Thoracic aorta (tissue), 2 donors: ENCODE results near the gene NCKAP1. TPM values are rescaled to one million over a fixed set of nuclear protein-coding genes. Genes with fewer than 3 reads are reported as not detected.
A peak's percentile ranks its signal among the peaks of the same experiment; 100 is the strongest.

Experiments used
- ATAC-seq: fragments of 150-250 bp; one replicate; pipeline ENCODE4 v1.8.0; 2017; ENCODE audit warnings: low read depth; ENCODE audit not compliant: insufficient number of reproducible peaks, low FRiP score
- DNase-seq: peaks from one replicate; pipeline ENCODE4 v3.0.0-alpha.2; 2020; ENCODE audit warnings: low spot score
- H3K27ac ChIP-seq, 2 donors: fragments of 200-600 bp; sonication (generic); 1 replicate in 1 of 2; 2 replicates in 1 of 2; pipeline ENCODE4 v1.5.1; 2016; ENCODE audit warnings: mild to moderate bottlenecking in 2 of 2, moderate library complexity in 2 of 2
- H3K27me3 ChIP-seq: fragments of 200-600 bp; sonication (generic); replicated peaks from 2 replicates; pipeline ENCODE4 v1.6.0; 2016; ENCODE audit warnings: mild to moderate bottlenecking; ENCODE audit not compliant: insufficient read depth
- H3K36me3 ChIP-seq: fragments of 200-600 bp; sonication (generic); one replicate; pipeline ENCODE4 v1.5.1; 2016
- H3K4me1 ChIP-seq, 2 donors: fragments of 200-600 bp; sonication (generic); 1 replicate in 1 of 2; 2 replicates in 1 of 2; pipeline versions ENCODE4 v1.5.1 to v1.6.0; 2016; ENCODE audit warnings: low read depth in 2 of 2, mild to moderate bottlenecking in 1 of 2; ENCODE audit not compliant: control insufficient read depth in 1 of 2
- H3K4me3 ChIP-seq: fragments of 200-600 bp; sonication (generic); 2 replicates; pipeline ENCODE4 v1.5.1; 2016; ENCODE audit warnings: mild to moderate bottlenecking
- H3K9me3 ChIP-seq: fragments of 200-600 bp; sonication (generic); 2 replicates; pipeline ENCODE4 v1.5.1; 2016
- total RNA-seq, 2 donors: library from RNA; depleted of rRNA; stranded (reverse); fragments of >200 nt; gene quantifications; one replicate each; pipeline versions ENCODE4 v1.1.0 to v1.2.3, GENCODE V29; 2016
- TF ChIP-seq, protein P1 (sequence below): fragments of 200-600 bp; sonication (generic); IDR thresholded peaks from one replicate; pipeline ENCODE4 v1.5.1; 2019; ENCODE audit warnings: antibody characterized with exemption

NCKAP1 gene, protein sequence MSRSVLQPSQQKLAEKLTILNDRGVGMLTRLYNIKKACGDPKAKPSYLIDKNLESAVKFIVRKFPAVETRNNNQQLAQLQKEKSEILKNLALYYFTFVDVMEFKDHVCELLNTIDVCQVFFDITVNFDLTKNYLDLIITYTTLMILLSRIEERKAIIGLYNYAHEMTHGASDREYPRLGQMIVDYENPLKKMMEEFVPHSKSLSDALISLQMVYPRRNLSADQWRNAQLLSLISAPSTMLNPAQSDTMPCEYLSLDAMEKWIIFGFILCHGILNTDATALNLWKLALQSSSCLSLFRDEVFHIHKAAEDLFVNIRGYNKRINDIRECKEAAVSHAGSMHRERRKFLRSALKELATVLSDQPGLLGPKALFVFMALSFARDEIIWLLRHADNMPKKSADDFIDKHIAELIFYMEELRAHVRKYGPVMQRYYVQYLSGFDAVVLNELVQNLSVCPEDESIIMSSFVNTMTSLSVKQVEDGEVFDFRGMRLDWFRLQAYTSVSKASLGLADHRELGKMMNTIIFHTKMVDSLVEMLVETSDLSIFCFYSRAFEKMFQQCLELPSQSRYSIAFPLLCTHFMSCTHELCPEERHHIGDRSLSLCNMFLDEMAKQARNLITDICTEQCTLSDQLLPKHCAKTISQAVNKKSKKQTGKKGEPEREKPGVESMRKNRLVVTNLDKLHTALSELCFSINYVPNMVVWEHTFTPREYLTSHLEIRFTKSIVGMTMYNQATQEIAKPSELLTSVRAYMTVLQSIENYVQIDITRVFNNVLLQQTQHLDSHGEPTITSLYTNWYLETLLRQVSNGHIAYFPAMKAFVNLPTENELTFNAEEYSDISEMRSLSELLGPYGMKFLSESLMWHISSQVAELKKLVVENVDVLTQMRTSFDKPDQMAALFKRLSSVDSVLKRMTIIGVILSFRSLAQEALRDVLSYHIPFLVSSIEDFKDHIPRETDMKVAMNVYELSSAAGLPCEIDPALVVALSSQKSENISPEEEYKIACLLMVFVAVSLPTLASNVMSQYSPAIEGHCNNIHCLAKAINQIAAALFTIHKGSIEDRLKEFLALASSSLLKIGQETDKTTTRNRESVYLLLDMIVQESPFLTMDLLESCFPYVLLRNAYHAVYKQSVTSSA
- 100 to 1,000 TPM; 116 to 159 TPM for total RNA-seq

DNA sequence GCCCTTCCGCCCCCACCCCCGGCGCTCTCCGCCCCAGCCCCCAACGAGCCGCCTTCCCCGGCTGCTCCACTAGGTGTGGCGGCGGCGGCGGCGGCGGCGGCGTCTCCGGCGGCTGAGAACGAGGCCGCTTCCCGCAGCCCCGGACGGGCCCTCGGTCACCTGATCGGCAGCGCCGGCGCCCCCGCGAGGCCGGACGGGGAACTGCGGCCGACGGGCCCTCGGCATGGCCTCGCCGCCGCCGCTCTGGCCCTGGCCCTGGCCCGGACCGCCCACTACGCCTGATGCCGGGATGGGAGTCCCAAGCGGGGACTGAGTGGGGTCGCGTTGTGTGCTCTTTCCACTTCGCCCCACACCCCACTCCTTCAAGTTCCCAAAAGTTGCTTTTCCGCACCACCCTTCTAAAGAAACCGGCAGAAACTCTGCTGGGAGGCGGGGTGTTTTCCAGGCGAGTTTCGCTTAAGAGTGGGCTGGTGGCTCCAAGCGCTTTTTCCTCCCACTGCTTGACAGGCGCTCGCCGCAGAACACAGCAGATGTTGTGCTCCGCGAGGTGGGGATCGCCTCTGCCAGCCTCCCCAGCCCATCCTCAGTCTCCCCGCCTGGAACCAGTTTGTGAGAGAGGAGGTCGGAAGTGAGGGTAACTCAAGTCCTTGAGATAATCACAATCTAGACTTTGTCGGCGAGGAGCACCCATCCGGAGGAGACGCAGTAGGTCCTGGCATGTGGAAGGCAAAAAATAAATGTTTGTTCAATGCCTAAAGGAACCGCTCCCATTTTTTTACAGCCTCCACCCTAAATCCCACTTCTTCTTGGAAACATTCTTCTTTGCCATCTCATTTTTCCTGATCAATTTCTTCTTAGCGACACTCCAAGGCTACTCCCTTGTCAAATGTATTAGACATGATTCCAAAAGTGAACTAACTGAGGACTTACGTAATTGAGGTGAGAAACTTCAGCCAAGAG lies at the start of gene NCKAP1:
Gene NCKAP1 (minus strand): TSS at position 117 of the 960 bp plus-strand sequence. CDS start 358 bp downstream, outside the sequence.
- H3K27ac ChIP-seq, result peak within 1 kb of the TSS; percentile 98 to 99
- H3K27me3 ChIP-seq, result no peaks in the 10 kb centered on the region
- H3K4me3 ChIP-seq, result peak within 1 kb of the TSS; percentile 90
- ATAC-seq (peak; percentile 93), DNase-seq (peak; percentile 43)
- H3K4me1 ChIP-seq, result peaks cover 21 to 41% of the 10 kb centered on the region in 2 donors
- H3K36me3 ChIP-seq, result no peaks in the 10 kb centered on the region
- TF ChIP-seq, protein P1, sequence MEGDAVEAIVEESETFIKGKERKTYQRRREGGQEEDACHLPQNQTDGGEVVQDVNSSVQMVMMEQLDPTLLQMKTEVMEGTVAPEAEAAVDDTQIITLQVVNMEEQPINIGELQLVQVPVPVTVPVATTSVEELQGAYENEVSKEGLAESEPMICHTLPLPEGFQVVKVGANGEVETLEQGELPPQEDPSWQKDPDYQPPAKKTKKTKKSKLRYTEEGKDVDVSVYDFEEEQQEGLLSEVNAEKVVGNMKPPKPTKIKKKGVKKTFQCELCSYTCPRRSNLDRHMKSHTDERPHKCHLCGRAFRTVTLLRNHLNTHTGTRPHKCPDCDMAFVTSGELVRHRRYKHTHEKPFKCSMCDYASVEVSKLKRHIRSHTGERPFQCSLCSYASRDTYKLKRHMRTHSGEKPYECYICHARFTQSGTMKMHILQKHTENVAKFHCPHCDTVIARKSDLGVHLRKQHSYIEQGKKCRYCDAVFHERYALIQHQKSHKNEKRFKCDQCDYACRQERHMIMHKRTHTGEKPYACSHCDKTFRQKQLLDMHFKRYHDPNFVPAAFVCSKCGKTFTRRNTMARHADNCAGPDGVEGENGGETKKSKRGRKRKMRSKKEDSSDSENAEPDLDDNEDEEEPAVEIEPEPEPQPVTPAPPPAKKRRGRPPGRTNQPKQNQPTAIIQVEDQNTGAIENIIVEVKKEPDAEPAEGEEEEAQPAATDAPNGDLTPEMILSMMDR, result peak; percentile 89
- no peaks in the 10 kb centered on the region for H3K9me3 ChIP-seq

DNA sequence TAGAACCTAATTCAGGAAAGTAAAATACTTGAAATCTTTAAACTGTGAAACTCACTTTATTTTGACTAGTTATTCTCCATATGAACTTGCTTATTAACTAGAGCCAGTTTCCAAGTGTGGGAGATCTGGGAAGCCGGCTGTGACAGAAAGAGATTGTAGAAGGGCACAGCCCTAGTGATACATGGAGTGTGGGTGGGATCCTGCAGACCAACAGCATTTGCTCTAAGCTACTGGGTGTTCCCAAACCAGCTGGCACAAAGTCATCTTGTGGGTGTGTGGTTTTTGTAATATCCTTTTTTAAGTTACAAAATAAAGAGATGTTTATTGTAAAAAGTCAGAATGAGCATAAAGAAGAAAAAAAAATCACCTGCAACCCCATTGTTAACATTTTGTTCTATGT lies 43.7 kb upstream of the NCKAP1 start:
- H3K4me3 ChIP-seq, result no peak overlapping the region
- H3K27ac ChIP-seq, result no peak overlapping the region
- peaks cover 3 to 23% of the 10 kb centered on the region in 2 donors for H3K4me1 ChIP-seq
- no peaks in the 10 kb centered on the region for H3K36me3 ChIP-seq
- TF ChIP-seq, protein P1, result no peak
- ATAC-seq, result no peak
- DNase-seq, result no peak
- no peaks in the 10 kb centered on the region for H3K9me3 ChIP-seq
- no peaks in the 10 kb centered on the region for H3K27me3 ChIP-seq

DNA sequence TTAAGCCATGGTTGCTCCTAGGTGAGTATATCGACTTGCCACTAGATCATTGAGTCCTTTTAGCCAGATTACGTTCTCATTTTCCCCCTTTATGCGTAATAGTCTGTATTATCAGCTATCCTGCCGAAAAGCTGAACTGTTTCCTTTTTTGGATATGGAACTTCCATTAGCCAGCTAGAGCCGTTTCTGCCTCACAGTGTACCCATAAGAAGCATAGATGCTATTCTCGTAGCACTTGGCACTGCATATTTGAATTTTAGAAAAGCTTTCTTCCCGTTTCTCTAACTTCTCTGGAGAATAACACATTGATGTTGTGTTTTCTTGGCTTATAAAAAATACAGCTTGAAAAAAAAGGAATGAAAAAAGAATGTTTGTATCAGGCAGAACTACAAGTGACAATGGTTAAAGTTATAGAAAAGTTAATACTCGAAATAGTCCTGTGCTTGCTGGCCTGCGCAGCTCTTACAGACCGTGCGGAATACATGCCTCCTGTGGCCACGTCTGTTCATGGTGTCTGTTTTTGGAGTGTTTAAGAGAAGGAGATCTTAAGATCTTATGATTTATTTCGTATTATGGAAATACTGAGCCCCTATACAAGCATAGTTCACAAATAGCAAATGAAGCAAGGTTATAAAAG lies 41.0 kb upstream of the NCKAP1 start:
- H3K36me3 ChIP-seq, result no peaks in the 10 kb centered on the region
- peak overlapping the region; percentile 88 for H3K27ac ChIP-seq
- peaks cover 3 to 23% of the 10 kb centered on the region in 2 donors for H3K4me1 ChIP-seq
- ATAC-seq (peak; percentile 64), DNase-seq (no peak)
- no peaks in the 10 kb centered on the region for H3K27me3 ChIP-seq
- peak overlapping the region; percentile 83 for H3K4me3 ChIP-seq
- no peaks in the 10 kb centered on the region for H3K9me3 ChIP-seq
- TF ChIP-seq, protein P1, result peak; percentile 19

DNA sequence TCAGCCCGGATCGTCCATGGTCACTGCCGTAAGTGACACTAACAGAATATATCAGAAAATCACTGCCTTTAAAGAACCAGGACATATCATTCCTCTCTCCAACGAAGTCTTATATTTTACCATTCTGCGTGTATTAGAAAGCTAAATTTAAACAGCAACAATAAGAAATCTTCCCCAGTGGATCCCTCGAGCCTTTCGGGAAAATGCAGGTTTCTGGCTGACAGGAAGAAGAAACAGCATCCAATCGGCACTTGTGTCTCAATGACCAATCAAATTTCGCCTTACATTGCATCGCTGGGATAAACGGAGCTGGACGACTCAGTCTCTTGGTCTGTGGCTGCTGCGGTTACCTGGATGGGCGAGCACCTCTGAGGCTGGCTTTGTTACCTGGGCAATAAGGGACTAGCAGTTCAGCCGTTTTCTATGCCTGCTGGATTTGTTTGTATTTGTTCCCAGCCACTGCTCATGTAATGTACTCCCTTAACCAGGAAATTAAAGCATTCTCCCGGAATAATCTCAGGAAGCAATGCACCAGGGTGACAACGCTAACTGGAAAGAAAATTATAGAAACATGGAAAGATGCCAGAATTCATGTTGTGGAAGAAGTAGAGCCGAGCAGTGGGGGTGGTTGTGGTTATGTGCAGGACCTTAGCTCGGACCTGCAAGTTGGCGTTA lies 40.3 kb upstream of the NCKAP1 start, which contains the start of gene DUSP19:
Gene DUSP19 (plus strand): TSS at position 284 of the 675 bp plus-strand sequence. CDS start 187 bp downstream, at position 471.
- ATAC-seq (peak; percentile 99), DNase-seq (peak; percentile 68)
- H3K27ac ChIP-seq, result peak within 1 kb of the TSS; percentile 88
- TF ChIP-seq, protein P1, result no peak
- no peaks in the 10 kb centered on the region for H3K27me3 ChIP-seq
- no peaks in the 10 kb centered on the region for H3K36me3 ChIP-seq
- no peaks in the 10 kb centered on the region for H3K9me3 ChIP-seq
- peaks cover 3 to 23% of the 10 kb centered on the region in 2 donors for H3K4me1 ChIP-seq
- peak within 1 kb of the TSS; percentile 83 for H3K4me3 ChIP-seq
